GM13977 (cell line): ENCODE data around the gene SNX19.

Experiments used
- DNase-seq: peaks from one replicate; pipeline ENCODE4 v3.0.0; 2012; ENCODE audit warnings: low spot score
- in situ Hi-C: fragments of 300-500 bp; cut with MboI; formaldehyde crosslinking; loops from one replicate; pipeline ENCODE4 v1.12.0; 2022; ENCODE audit warnings: low sequenced_read_pairs, low pct_unique_long_range_greater_than_20kb, mixed read lengths, inconsistent platforms; ENCODE audit not compliant: unreplicated experiment
- TF ChIP-seq, protein P1 (sequence below): IDR thresholded peaks from 2 replicates; pipeline ENCODE4 v1.5.1; 2012; ENCODE audit warnings: mild to moderate bottlenecking, control low read depth; ENCODE audit not compliant: insufficient read depth; ENCODE audit errors: extremely low read depth, missing control alignments

The SNX19 gene

GRCh38 chr11:130827451-130828377 lies 88.6 kb downstream of the SNX19 start:
- TF ChIP-seq, protein P1, sequence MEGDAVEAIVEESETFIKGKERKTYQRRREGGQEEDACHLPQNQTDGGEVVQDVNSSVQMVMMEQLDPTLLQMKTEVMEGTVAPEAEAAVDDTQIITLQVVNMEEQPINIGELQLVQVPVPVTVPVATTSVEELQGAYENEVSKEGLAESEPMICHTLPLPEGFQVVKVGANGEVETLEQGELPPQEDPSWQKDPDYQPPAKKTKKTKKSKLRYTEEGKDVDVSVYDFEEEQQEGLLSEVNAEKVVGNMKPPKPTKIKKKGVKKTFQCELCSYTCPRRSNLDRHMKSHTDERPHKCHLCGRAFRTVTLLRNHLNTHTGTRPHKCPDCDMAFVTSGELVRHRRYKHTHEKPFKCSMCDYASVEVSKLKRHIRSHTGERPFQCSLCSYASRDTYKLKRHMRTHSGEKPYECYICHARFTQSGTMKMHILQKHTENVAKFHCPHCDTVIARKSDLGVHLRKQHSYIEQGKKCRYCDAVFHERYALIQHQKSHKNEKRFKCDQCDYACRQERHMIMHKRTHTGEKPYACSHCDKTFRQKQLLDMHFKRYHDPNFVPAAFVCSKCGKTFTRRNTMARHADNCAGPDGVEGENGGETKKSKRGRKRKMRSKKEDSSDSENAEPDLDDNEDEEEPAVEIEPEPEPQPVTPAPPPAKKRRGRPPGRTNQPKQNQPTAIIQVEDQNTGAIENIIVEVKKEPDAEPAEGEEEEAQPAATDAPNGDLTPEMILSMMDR = peak; percentile 22
- in situ Hi-C loops = no loop called here

DNA sequence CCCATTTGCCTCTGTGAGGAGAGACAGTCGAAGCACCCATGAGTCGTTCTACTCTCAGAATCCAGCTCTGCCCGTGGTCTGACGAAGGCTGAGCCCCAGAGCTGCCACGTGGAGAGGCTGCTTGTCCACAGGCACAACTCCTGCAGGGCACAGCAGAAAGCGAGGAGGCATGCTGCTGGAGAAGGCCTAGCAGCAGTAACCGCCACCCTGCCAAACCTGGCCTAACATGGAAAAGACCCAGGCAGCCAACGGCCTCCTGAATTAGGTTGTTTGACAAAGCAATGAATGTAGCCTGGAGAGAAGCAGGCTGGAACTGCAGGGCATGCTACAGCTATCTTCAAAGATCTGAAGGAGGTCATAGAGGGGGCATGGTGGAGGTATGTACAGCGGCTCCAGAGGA lies 89.7 kb downstream of the SNX19 start:
- TF ChIP-seq, protein P1 = no peak

More at GRCh38 chr11:130827451-130828377, 88.6 kb downstream of the SNX19 start:
- peak; percentile 23 for DNase-seq

DNA sequence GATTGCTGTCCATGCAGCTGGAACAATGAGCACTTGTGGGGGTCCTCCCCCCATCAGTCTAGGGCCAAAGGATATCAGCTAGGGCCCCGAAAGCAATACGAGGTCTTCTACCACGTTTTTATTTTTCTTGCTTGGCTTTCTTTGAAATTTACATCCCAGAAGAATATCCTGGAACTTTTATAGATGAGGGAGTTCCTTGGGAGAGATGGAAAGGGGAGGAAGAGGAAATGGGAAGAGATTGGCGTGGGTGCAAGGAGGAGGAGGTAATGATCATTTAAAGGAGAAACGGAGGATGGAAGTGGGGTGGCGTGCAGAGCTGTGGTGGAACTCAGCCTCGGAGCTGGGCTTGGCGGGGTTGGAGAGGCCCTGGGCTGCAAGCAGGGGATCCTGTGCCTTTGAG lies 90.3 kb downstream of the SNX19 start:
- in situ Hi-C loops = no loop called here
- no peak for DNase-seq
- TF ChIP-seq, protein P1 = no peak

More for the DNA sequence above, 89.7 kb downstream of the SNX19 start:
- in situ Hi-C loops = no loop called here
- no peak for DNase-seq

GRCh38 chr11:130825561-130825960 lies 90.7 kb downstream of the SNX19 start:
- in situ Hi-C loops = no loop called here
- TF ChIP-seq, protein P1 = no peak
- no peak for DNase-seq
